Parathyroid adenoma (tissue), 2 donors: ENCODE results near the gene GDI2.
"Not testable (repeated sequence)": the region's sequence is repeated elsewhere in the genome, so short reads cannot be mapped to it uniquely, and the experiment has no call there.

ENCODE experiments used
- H2AFZ ChIP-seq: fragments of 300-600 bp; sonication (generic); one replicate; pipeline ENCODE4 v1.7.0; 2017; ENCODE audit warnings: antibody characterized with exemption, mild to moderate bottlenecking
- H3K27ac ChIP-seq: fragments of 300-600 bp; sonication (generic); one replicate; pipeline ENCODE4 v1.7.0; 2017
- H3K27me3 ChIP-seq: fragments of 300-600 bp; sonication (generic); one replicate; pipeline ENCODE4 v1.7.0; 2017; ENCODE audit warnings: low read length; ENCODE audit not compliant: control insufficient read depth, insufficient read depth
- H3K36me3 ChIP-seq: fragments of 300-600 bp; sonication (generic); one replicate; pipeline ENCODE4 v1.7.0; 2017; ENCODE audit warnings: low read length; ENCODE audit not compliant: control insufficient read depth, insufficient read depth
- H3K4me1 ChIP-seq: fragments of 300-600 bp; sonication (generic); one replicate; pipeline ENCODE4 v1.7.0; 2017; ENCODE audit warnings: control low read depth
- H3K4me2 ChIP-seq: fragments of 300-600 bp; sonication (generic); one replicate; pipeline ENCODE4 v1.7.0; 2017; ENCODE audit warnings: low read length
- H3K4me3 ChIP-seq: fragments of 300-600 bp; sonication (generic); one replicate; pipeline ENCODE4 v1.7.0; 2017; ENCODE audit warnings: low read depth, low read length
- H3K79me2 ChIP-seq: fragments of 300-600 bp; sonication (generic); one replicate; pipeline ENCODE4 v1.7.0; 2017; ENCODE audit warnings: control low read depth
- H3K9ac ChIP-seq: fragments of 300-600 bp; sonication (generic); one replicate; pipeline ENCODE4 v1.7.0; 2017; ENCODE audit warnings: mild to moderate bottlenecking
- H3K9me3 ChIP-seq: fragments of 300-600 bp; sonication (generic); one replicate; pipeline ENCODE4 v1.7.0; 2017; ENCODE audit warnings: low read length; ENCODE audit not compliant: control insufficient read depth
- TF ChIP-seq, protein P1 (sequence below): fragments of 300-600 bp; sonication (generic); IDR thresholded peaks from one replicate; pipeline ENCODE4 v1.7.0; 2017; ENCODE audit warnings: antibody characterized with exemption, mild to moderate bottlenecking
- donor health status: primary hyperparathyroidism.

The GDI2 gene

DNA sequence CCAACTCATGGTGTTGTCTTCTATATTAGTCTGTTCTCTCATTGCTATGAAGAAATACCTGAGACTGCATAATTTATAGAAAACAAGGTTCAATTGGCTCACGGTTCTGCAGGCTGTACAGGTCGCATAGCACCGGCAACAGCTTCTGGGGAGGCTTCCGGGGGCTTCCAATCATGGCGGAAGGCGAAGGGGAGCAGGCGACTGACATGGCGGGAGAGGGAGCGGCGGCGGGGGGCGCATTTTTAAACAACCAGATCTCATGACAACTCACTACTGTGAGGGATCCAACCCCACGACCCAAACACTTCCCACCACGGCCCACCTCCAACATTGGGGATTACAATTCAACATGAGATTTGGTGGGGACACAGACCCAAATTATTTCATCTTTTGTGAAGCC, 28.7 kb upstream of the GDI2 start:
- Histone ChIP-seq H3K4me1 (no peaks in the 10 kb centered on the region), H2AFZ (no peak overlapping the region), H3K9me3 (no peaks in the 10 kb centered on the region), H3K27ac (no peak overlapping the region), H3K79me2 (no peaks in the 10 kb centered on the region), H3K36me3 (no peaks in the 10 kb centered on the region), H3K9ac (no peak overlapping the region), H3K4me2 (no peak overlapping the region), H3K27me3 (no peaks in the 10 kb centered on the region), H3K4me3 (no peak overlapping the region)
- TF ChIP-seq, protein P1, sequence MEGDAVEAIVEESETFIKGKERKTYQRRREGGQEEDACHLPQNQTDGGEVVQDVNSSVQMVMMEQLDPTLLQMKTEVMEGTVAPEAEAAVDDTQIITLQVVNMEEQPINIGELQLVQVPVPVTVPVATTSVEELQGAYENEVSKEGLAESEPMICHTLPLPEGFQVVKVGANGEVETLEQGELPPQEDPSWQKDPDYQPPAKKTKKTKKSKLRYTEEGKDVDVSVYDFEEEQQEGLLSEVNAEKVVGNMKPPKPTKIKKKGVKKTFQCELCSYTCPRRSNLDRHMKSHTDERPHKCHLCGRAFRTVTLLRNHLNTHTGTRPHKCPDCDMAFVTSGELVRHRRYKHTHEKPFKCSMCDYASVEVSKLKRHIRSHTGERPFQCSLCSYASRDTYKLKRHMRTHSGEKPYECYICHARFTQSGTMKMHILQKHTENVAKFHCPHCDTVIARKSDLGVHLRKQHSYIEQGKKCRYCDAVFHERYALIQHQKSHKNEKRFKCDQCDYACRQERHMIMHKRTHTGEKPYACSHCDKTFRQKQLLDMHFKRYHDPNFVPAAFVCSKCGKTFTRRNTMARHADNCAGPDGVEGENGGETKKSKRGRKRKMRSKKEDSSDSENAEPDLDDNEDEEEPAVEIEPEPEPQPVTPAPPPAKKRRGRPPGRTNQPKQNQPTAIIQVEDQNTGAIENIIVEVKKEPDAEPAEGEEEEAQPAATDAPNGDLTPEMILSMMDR: no peak

DNA sequence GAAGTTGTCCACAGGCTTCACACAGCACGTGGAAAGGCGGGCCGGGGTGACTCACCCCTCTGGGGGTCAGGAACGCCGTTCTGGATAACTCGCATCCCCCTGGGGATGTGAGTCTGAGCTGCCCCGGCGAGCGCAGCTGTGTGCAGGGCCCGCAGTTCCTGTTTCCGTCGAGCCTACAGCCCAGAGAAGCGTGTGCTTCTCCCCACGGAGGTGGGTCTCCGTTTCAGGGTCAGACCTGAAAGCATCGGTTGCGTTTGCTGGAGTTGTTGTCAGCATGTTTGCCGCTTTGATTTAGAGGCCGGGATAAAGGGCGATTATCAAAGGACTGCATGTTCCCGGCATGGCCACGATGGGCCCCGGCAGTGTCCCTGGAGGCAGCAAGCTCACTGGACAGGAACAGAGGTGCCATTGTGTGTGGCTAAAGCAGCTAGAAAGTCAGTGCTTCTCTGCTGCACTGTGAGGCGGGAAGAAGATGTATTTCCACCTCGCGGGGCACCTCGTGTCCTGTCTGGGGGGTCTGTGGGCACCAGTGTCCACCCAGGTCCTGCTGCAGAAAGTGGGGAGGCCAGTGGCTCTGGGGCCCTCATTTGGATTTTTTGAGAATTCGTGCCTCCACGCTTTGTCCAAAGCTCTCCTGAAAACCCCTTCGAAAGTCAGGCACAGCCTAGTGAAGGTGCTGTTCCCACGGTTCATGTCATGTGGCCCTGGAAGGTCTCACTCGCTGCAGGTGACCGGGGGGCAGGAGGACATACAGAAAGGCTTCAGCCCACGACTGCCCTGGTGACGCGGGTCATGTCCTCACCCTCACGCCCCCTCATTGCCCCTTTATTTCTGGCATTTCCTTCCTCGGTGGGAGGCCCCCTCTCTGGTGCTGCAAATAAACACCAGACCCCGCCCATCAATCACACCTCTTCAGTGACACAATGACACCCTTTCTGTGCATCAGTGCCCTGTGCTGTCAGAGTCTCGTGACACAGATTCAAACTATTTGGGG, 27.4 kb upstream of the GDI2 start:
- TF ChIP-seq, protein P1: no peak
- H3K9ac ChIP-seq: no peak overlapping the region

DNA sequence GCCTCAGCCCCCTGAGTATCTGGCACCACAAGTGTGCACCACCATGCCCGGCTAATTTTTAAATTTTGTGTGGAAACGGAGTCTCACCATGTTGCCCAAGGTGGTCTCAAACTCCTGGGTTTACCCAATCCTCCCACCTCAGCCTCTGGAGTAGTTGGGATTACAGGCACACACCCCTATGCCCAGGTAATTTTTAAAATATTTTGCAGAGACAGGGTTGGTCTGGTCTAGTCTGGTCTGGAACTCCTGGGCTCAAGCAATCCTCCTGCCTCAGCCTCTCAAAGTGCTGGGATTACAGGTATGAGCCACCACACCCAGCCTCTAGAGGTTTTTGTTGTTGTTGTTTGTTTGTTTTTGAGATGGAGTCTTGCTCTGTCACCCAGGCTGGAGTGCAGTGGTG, 22.9 kb upstream of the GDI2 start:
- not testable (repeated sequence) for H3K9ac ChIP-seq, H3K4me1 ChIP-seq, H3K79me2 ChIP-seq, H3K4me3 ChIP-seq, H3K27ac ChIP-seq, H3K9me3 ChIP-seq, H3K27me3 ChIP-seq, H3K4me2 ChIP-seq, H2AFZ ChIP-seq, H3K36me3 ChIP-seq

More for the DNA sequence above, 27.4 kb upstream of the GDI2 start:
- no peak overlapping the region for H3K27ac ChIP-seq
- no peaks in the 10 kb centered on the region for H3K9me3 ChIP-seq
- no peak overlapping the region for H3K4me2 ChIP-seq
- H3K27me3 ChIP-seq: no peaks in the 10 kb centered on the region
- no peaks in the 10 kb centered on the region for H3K4me1 ChIP-seq
- H3K4me3 ChIP-seq: no peak overlapping the region
- no peaks in the 10 kb centered on the region for H3K79me2 ChIP-seq
- H2AFZ ChIP-seq: no peak overlapping the region
- no peaks in the 10 kb centered on the region for H3K36me3 ChIP-seq

DNA sequence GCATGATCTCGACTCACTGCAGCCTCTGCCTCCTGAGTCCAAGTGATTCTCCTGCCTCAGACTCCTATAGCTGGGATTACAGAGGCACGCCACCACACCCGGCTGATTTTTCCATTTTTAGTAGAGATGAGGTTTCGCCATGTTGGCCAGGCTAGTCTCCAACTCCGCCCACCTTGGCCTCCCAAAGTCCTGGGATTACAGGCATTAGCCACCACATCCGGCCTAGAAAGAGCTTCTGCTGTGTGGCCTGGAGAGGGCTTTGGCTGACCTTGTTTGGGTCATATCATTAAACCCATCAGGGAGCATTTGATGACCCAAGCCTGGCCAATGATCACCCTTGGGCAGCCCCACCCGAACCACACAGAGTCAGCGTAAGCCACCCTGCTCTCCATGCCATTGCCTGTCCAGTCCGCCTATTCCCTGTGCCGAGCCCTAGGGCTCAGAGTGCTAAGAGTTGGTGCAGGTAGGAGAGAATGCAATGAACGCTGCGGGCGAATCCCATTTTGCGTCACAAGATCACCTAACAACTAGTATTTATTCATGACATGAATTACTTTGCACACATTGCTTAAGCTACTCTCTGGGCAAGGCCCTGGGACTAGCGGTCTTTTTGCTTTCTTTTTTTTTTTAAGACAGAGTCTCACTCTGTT, 22.3 kb upstream of the GDI2 start:
- TF ChIP-seq, protein P1: no peak
- Histone ChIP-seq H3K36me3 (no peaks in the 10 kb centered on the region), H2AFZ (no peak overlapping the region), H3K9ac (no peak overlapping the region), H3K4me1 (no peaks in the 10 kb centered on the region), H3K9me3 (no peaks in the 10 kb centered on the region), H3K79me2 (no peaks in the 10 kb centered on the region), H3K27me3 (no peaks in the 10 kb centered on the region), H3K4me3 (no peak overlapping the region), H3K27ac (no peak overlapping the region), H3K4me2 (no peak overlapping the region)

DNA sequence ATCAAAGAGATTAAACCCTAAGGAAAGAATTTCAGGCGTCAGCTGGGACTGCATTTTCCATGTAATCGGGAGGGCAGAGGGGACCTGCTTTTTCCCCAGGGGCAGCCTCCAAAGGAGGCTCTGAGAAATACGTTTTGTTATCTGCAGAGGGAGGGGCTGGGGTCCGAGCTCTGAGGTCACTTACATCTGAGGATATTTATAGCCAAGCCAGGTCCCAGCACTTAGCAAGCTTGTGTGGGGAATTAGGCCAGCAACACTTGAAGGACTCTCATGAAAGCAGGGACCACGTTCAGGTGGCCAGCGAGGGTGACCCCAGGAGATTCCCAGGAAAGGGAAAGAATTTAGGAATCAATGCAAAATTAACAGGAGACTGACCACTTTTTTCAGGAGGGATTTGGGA, 20.6 kb upstream of the GDI2 start:
- no peaks in the 10 kb centered on the region for H3K79me2 ChIP-seq
- H3K27me3 ChIP-seq: no peaks in the 10 kb centered on the region
- H3K27ac ChIP-seq: no peak overlapping the region
- TF ChIP-seq, protein P1: no peak
- no peaks in the 10 kb centered on the region for H3K9me3 ChIP-seq
- H3K4me3 ChIP-seq: no peak overlapping the region
- no peak overlapping the region for H3K9ac ChIP-seq
- H3K36me3 ChIP-seq: no peaks in the 10 kb centered on the region
- H3K4me1 ChIP-seq: no peaks in the 10 kb centered on the region
- H3K4me2 ChIP-seq: no peak overlapping the region
- H2AFZ ChIP-seq: no peak overlapping the region
